Activated T-helper 2 cell treated with anti-CD3 and anti-CD28 coated beads, Interferon-gamma antibody, Interleukin-2, Interleukin-4, amounts not matched to agents 10 μg/mL and 5 μg/mL and 100 μg/mL, durations not matched to agents 14 hours and 24 hours and 36 hours (primary cell): ENCODE measurements around the gene AMACR. TPM values are rescaled to one million over a fixed set of nuclear protein-coding genes. Genes with fewer than 3 reads are reported as not detected.

ENCODE experiments used
- DNase-seq: peaks from one replicate; pipeline ENCODE4 v3.0.0; 2021; ENCODE audit warnings: low spot score
- H3K27ac Mint-ChIP-seq: one replicate; pipeline ENCODE4 v1.8.0; 2021; ENCODE audit warnings: mixed read lengths
- H3K27me3 Mint-ChIP-seq: one replicate; pipeline ENCODE4 v1.8.0; 2021; ENCODE audit warnings: low read depth, mixed read lengths
- H3K36me3 Mint-ChIP-seq: one replicate; pipeline ENCODE4 v1.8.0; 2021; ENCODE audit warnings: low read depth, mixed read lengths
- H3K4me1 Mint-ChIP-seq: one replicate; pipeline ENCODE4 v1.8.0; 2021; ENCODE audit warnings: low read depth, mixed read lengths
- H3K4me3 Mint-ChIP-seq: one replicate; pipeline ENCODE4 v1.8.0; 2021; ENCODE audit warnings: low read depth, mild to moderate bottlenecking, moderate library complexity, mixed read lengths
- H3K9me3 Mint-ChIP-seq: one replicate; pipeline ENCODE4 v1.8.0; 2021; ENCODE audit warnings: mixed read lengths
- intact Hi-C: fragments of 100-400 bp; cut with micrococcal nuclease; formaldehyde crosslinking; loops from one replicate; pipeline ENCODE4 v1.15.1; 2023
- total RNA-seq: library from RNA; stranded (reverse); gene quantifications from 2 replicates; pipeline ENCODE4 v1.2.3, GENCODE V29; 2022

AMACR gene
- total RNA-seq, 1 donor from 2014 or later = 8.3 TPM

GRCh38 chr5:33938507-33938796 lies 69.4 kb downstream of the AMACR start:
- no peak overlapping the region for H3K27ac Mint-ChIP-seq
- H3K4me1 Mint-ChIP-seq = no peaks in the 10 kb centered on the region
- H3K36me3 Mint-ChIP-seq = no peaks in the 10 kb centered on the region
- no peak overlapping the region for H3K4me3 Mint-ChIP-seq
- intact Hi-C loops = loop anchor here (5.0 kb wide), 1 partner anchor 1226 kb away; the partner anchor contains the start of gene NPR3
- peaks cover 53% of the 10 kb centered on the region for H3K27me3 Mint-ChIP-seq
- H3K9me3 Mint-ChIP-seq = no peaks in the 10 kb centered on the region
- no peak for DNase-seq

- Mint-ChIP-seq H3K27me3 (peaks cover 53% of the 10 kb centered on the region), H3K27ac (no peak overlapping the region), H3K36me3 (no peaks in the 10 kb centered on the region), H3K9me3 (no peaks in the 10 kb centered on the region), H3K4me3 (no peak overlapping the region), H3K4me1 (no peaks in the 10 kb centered on the region)
- no peak for DNase-seq
- intact Hi-C loops = loop anchor here (2.0 to 5.0 kb wide), 2 partner anchors 31 to 1226 kb away; partner anchors contain the start of gene NPR3
Observed at GRCh38 chr5:33937707-33938506, 69.9 kb downstream of the AMACR start.

GRCh38 chr5:33937017-33937706 lies 70.7 kb downstream of the AMACR start:
- H3K4me3 Mint-ChIP-seq = no peak overlapping the region
- H3K27ac Mint-ChIP-seq = no peak overlapping the region
- H3K36me3 Mint-ChIP-seq = no peaks in the 10 kb centered on the region
- no peak for DNase-seq
- intact Hi-C loops = loop anchor here (2.0 to 5.0 kb wide), 2 partner anchors 32 to 1225 kb away; partner anchors contain the start of gene NPR3
- no peaks in the 10 kb centered on the region for H3K9me3 Mint-ChIP-seq
- peaks cover 55% of the 10 kb centered on the region for H3K27me3 Mint-ChIP-seq
- no peaks in the 10 kb centered on the region for H3K4me1 Mint-ChIP-seq

- peaks cover 53% of the 10 kb centered on the region for H3K27me3 Mint-ChIP-seq
- no peak within 1 kb of the TSS for H3K27ac Mint-ChIP-seq
- no peaks in the 10 kb centered on the region for H3K4me1 Mint-ChIP-seq
- H3K9me3 Mint-ChIP-seq = no peaks in the 10 kb centered on the region
- no peak for DNase-seq
- no peak within 1 kb of the TSS for H3K4me3 Mint-ChIP-seq
- no peaks in the 10 kb centered on the region for H3K36me3 Mint-ChIP-seq
- intact Hi-C loops = loop anchor here (2.0 to 5.0 kb wide), 2 partner anchors 32 to 1224 kb away; partner anchors contain the start of gene NPR3
Observed at GRCh38 chr5:33936381-33937016, 71.4 kb downstream of the AMACR start, which contains the start of gene RXFP3. TSS of gene RXFP3 (plus strand) at chr5:33936386. CDS start at chr5:33936741, 355 bp downstream.

Other genes starting within 250 kb of the AMACR start
- gene ADAMTS12, start 116.1 kb downstream of the AMACR start, total RNA-seq = not detected in 2 replicates
- gene RXFP3, start 71.7 kb downstream of the AMACR start, total RNA-seq = not detected in 2 replicates
- gene SLC45A2, start 23.4 kb downstream of the AMACR start, total RNA-seq = not detected in 2 replicates
- gene C1QTNF3, start 35.2 kb upstream of the AMACR start, total RNA-seq = 1.5 and 1.7 TPM in 2 replicates